Motor neuron (in vitro differentiated cells): ENCODE results near the gene SHISA4. TPM values are rescaled to one million over a fixed set of nuclear protein-coding genes. Genes with fewer than 3 reads are reported as not detected.
"Not testable (repeated sequence)": the region's sequence is repeated elsewhere in the genome, so short reads cannot be mapped to it uniquely, and the experiment has no call there.

Experiments used
- ATAC-seq, 8 experiments: fragments of 200-7000 bp; cut with Tn5 transposase; replicated peaks in 6 of 8; 2 replicates each; pipeline ENCODE4 v1.8.0; 2021; ENCODE audit warnings: mild to moderate bottlenecking in 8 of 8, moderate library complexity in 8 of 8
- H3K27ac ChIP-seq, 2 donors: fragments of 250-450 bp; sonication (Bioruptor Pico); 2 replicates each; pipeline ENCODE4 v1.9.0; 2021; ENCODE audit warnings: antibody characterized with exemption in 2 of 2, mild to moderate bottlenecking in 2 of 2, moderate library complexity in 1 of 2
- H3K4me1 ChIP-seq, 2 donors: fragments of 250-450 bp; sonication (Bioruptor Pico); replicated peaks in 1 of 2; 2 replicates each; pipeline ENCODE4 v1.6.1; 2021; ENCODE audit warnings: antibody characterized with exemption in 2 of 2, mild to moderate bottlenecking in 2 of 2, moderate library complexity in 1 of 2
- H3K4me3 ChIP-seq, 5 donors: fragments of 250-450 bp; sonication (Bioruptor Pico); 2 replicates each; pipeline ENCODE4 v1.9.0; 2021; ENCODE audit warnings: antibody characterized with exemption in 5 of 5, mild to moderate bottlenecking in 5 of 5, moderate library complexity in 4 of 5
- WGBS, 10 experiments: fragments of 450-650 bp; shearing (Covaris generic); methylation state at CpG; one replicate each; pipeline ENCODE4 v1.0.0; 2022; 5-methylcytosine and 5-hydroxymethylcytosine counted together
- in situ Hi-C, 9 experiments: fragments of 400-800 bp; cut with MboI; loops; one replicate each; pipeline ENCODE4 v1.15.0; 2021; ENCODE audit warnings: low sequenced_read_pairs in 9 of 9, low pct_unique_long_range_greater_than_20kb in 2 of 9; ENCODE audit not compliant: unreplicated experiment in 9 of 9
- total RNA-seq, 8 experiments: library from RNA; unstranded; fragments of 300-600 nt; gene quantifications; 2 replicates each; pipeline versions ENCODE4 v1.2.3 to v1.2.4, GENCODE V29; 2022

SHISA4 gene
- 10 to 100 TPM in 3 of 8 experiments, 1 to 10 TPM in 5; 3.4 to 26.9 (median 7.6) TPM for total RNA-seq

DNA sequence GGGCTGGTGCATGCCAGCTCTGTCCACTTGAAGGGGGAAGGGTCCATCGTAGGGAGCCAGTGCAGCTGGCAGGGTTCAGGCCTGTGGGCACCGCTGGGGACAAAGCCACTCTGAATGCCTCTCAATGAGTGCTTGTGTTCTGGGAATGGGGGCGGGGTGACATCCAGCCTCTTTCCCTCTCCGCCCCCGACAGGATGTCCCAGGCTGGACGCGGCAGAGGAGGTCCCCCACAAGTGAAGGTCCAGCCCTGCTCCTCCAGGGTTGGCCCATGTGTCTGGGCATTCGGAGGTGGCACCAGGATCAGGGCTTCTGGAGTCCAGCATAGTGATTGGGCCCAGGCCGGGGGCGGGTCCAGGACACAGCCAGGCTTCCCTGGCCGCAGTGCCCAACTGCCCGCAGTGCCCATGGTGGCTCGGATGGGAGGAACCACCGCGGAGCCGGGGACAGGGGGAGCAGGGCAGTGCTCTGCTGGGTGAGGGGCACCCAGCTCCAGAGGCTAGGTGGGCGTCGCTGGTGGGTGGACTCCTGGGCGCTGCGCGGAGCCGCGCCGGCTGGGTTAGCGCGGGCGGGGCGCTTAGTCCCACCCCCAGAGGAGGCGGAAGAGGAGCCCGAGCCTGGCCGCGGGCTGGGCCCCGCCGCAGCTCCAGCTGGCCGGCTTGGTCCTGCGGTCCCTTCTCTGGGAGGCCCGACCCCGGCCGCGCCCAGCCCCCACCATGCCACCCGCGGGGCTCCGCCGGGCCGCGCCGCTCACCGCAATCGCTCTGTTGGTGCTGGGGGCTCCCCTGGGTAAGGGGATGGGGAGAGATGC, at the start of gene SHISA4:
Gene SHISA4, plus strand, starts transcription at position 617 of the 808 bp plus-strand sequence. Its CDS starts 97 bp downstream, at position 714.
- 9 to 60% (median 39%) methylated on average over 1 to 9 of the region's 49 CpGs; no CpG with 5 or more reads in 4 of the 10 experiments for WGBS, 10 experiments
- H3K4me1 ChIP-seq, result peaks cover 0 to 10% of the 10 kb centered on the region in 2 donors
- in situ Hi-C loops, result loop anchor here in 5 of 9 experiments (25.0 kb wide), 3 partner anchors 99 to 249 kb away; partner anchors contain the start of genes ARL8A (in 4 of the 5), GPR37L1 (in 1 of the 5) and RNPEP (in 1 of the 5)
- ATAC-seq, result peak; percentile 78 to 87 (median 84)
- no peak within 1 kb of the TSS for H3K27ac ChIP-seq
- peak within 1 kb of the TSS; percentile 23 to 42 (median 40) for H3K4me3 ChIP-seq

DNA sequence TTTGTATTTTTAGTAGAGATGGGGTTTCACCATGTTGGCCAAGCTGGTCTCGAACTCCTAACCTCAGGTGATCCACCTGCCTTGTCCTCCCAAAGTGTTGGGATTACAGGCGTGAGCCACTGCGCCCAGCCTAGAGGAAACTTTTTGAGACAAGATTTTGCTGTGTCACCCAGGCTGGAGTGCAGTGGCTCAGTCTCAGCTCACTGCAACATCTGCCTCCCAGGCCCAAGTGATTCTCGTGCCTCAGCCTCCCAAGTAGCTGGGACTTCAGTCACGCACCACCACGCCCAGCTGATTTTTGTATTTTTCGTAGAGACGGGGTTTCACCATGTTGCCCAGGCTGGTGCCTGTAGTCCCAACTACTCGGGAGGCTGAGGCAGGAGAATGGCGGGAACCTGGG, 49.6 kb upstream of the SHISA4 start:
- in situ Hi-C loops, H3K4me3 ChIP-seq, ATAC-seq, H3K27ac ChIP-seq, H3K4me1 ChIP-seq: not testable (repeated sequence)
- WGBS, 10 experiments, result 80 to 100% (median 93%) methylated on average over 1 to 8 of the region's 10 CpGs; no CpG with 5 or more reads in 3 of the 10 experiments

GRCh38 chr1:201840055-201840454, 48.6 kb upstream of the SHISA4 start:
- peak in 1 of 8 experiments; percentile 23 for ATAC-seq
- WGBS, 10 experiments, result 83 to 100% (median 97%) methylated on average over 1 to 4 of the region's 4 CpGs; no CpG with 5 or more reads in 2 of the 10 experiments
- in situ Hi-C loops, result no loop called here
- Histone ChIP-seq H3K4me1 (no peaks in the 10 kb centered on the region), H3K27ac (no peak overlapping the region), H3K4me3 (no peak overlapping the region)

DNA sequence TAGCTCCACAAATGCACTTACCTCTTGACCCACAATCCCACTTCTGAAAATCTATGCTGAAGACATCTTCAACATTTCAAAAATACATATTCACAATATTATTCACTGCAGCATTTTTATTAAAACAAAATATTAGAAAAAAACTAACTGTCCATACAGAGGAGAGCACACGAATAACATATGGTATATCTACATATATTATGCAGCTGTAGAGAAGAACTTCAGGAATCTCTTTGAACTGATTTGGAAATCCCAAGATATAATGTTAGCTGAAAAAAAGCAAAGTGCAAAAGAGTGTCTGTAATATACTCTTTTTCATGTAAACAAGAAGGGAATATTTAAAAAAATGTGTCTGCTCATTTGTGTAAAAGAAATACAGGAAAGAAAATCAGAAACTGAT, 48.2 kb upstream of the SHISA4 start:
- ATAC-seq, result peak in 3 of 8 experiments; percentile 44 to 87 (median 64)
- Histone ChIP-seq H3K4me3 (no peak overlapping the region), H3K4me1 (no peaks in the 10 kb centered on the region), H3K27ac (no peak overlapping the region)
- 0 to 100% (median 73%) methylated on average over 1 of the region's 1 CpG; no CpG with 5 or more reads in 1 of the 10 experiments for WGBS, 10 experiments
- in situ Hi-C loops, result no loop called here

- no peak for ATAC-seq
- H3K4me1 ChIP-seq, result no peaks in the 10 kb centered on the region
- in situ Hi-C loops, result no loop called here
- no peak overlapping the region for H3K4me3 ChIP-seq
- 50 to 100% (median 93%) methylated on average over 1 to 2 of the region's 2 CpGs for WGBS, 10 experiments
- no peak overlapping the region for H3K27ac ChIP-seq
These were observed 47.3 kb upstream of the SHISA4 start for GRCh38 chr1:201841265-201841912.

DNA sequence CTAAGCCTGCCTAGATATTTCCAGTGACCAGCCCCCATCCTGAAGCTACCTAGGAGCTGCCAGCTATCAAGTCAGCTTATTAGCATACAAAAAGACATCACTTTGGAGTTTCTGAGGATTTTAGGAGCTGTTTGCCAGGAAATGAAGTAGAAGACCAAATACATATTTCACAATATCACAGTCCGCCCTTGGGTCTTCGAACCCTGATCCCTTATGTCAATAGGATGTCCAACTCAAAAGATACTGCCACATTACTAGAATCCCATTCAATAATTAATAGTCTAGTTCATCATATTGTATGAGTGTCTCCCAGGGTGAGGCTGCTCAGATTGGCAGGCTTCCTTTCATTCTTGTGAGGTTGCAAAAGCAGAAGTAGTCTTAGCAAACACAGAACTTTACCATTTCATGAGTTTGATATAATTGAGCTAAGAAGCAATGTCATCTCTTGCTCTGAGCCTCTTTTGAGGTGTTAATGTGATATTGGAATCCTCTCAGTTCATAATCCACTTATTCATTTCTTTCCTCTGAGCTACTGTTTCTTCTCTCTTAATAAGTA, 46.1 kb upstream of the SHISA4 start:
- Histone ChIP-seq H3K4me1 (no peaks in the 10 kb centered on the region), H3K4me3 (no peak overlapping the region), H3K27ac (no peak overlapping the region)
- in situ Hi-C loops, result no loop called here
- no peak for ATAC-seq
- WGBS, 10 experiments, result 83 to 100% (median 100%) methylated on average over 2 of the region's 2 CpGs; no CpG with 5 or more reads in 4 of the 10 experiments

GRCh38 chr1:201845331-201846083, 43.2 kb upstream of the SHISA4 start:
- no peak overlapping the region for H3K27ac ChIP-seq
- H3K4me1 ChIP-seq, result peaks cover 0 to 8% of the 10 kb centered on the region in 2 donors
- whole genome bisulfite sequencing, 10 experiments, result 50 to 100% (median 94%) methylated on average over 1 to 2 of the region's 2 CpGs; no CpG with 5 or more reads in 2 of the 10 experiments
- ATAC-seq, result peak in 3 of 8 experiments; percentile 52 to 66 (median 55)
- in situ Hi-C loops, result no loop called here
- no peak overlapping the region for H3K4me3 ChIP-seq

DNA sequence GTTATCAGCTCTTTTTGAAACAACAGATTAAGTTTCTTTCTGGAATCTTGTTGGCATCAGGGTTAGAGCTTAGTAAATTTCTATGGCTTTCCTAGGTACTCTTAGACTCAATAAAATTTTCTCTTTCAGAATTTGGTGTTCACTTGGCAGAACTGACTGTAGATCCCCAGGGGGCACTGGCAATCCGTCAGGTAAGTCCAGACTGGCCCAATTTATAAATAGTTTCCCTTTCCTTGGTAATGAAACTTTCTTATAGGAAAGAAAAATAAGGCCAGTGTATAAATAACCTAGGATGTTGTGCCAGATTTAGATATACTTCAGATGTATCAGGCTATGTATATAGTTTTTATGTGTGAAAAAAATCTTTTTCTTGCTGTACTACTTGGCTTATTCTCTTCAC, 41.5 kb upstream of the SHISA4 start:
- Histone ChIP-seq H3K4me1 (peaks cover 0 to 10% of the 10 kb centered on the region in 2 donors), H3K4me3 (no peak overlapping the region), H3K27ac (no peak overlapping the region)
- no peak for ATAC-seq
- 20 to 100% (median 94%) methylated on average over 1 of the region's 1 CpG for WGBS, 10 experiments
- in situ Hi-C loops, result no loop called here

- H3K4me3 ChIP-seq, result no peak overlapping the region
- ATAC-seq, result peak in 1 of 8 experiments; percentile 7
- WGBS, 10 experiments, result 83 to 100% (median 95%) methylated on average over 1 to 6 of the region's 6 CpGs; no CpG with 5 or more reads in 3 of the 10 experiments
- in situ Hi-C loops, result no loop called here
- H3K27ac ChIP-seq, result no peak overlapping the region
- H3K4me1 ChIP-seq, result peaks cover 0 to 10% of the 10 kb centered on the region in 2 donors
These were observed 40.5 kb upstream of the SHISA4 start for GRCh38 chr1:201848230-201848629.

DNA sequence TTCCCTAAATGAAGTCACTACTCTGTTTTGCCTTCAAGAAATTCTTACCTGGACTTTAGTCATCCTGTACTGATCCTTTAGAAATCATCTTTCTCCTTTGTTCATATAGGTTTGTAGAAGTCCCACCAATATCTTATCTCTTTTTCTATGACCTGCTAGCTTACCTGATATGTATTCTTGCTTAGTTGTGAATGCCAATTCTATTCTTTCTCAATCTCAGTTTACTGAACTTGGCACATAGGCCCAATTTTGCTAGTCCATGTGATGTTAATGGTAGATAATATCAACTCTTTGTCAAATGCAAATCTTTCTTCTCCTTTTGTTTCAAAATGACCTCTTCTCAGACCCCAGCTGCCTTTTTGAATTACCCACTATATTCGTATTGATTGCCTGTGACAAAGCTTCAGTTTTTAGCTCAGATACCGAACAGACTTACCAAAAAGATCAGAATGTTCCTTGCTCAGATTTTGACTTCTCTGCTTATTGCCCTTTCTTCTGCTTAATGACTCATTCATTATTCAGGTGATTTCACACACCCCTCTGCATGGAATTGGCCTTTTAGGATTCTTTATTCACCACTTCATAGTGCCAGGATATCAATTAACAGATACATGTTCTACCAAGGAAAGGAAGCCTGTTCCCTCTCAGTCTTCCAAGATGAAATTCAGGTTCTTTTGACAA, 39.2 kb upstream of the SHISA4 start:
- in situ Hi-C loops, result no loop called here
- Histone ChIP-seq H3K27ac (peak overlapping the region in 1 of 2 donors; percentile 14), H3K4me3 (no peak overlapping the region), H3K4me1 (peaks cover 0 to 10% of the 10 kb centered on the region in 2 donors)
- 33 to 83% (median 72%) methylated on average over 1 to 2 of the region's 2 CpGs for WGBS, 10 experiments
- ATAC-seq, result no peak

- Histone ChIP-seq H3K27ac (peak overlapping the region in 1 of 2 donors; percentile 14), H3K4me3 (no peak overlapping the region), H3K4me1 (peaks cover 0 to 10% of the 10 kb centered on the region in 2 donors)
- WGBS, 10 experiments, result 0 to 89% (median 44%) methylated on average over 1 of the region's 1 CpG; no CpG with 5 or more reads in 4 of the 10 experiments
- ATAC-seq, result peak in 4 of 8 experiments; percentile 22 to 82 (median 44)
- in situ Hi-C loops, result no loop called here
These were observed 38.7 kb upstream of the SHISA4 start for GRCh38 chr1:201850053-201850397.

DNA sequence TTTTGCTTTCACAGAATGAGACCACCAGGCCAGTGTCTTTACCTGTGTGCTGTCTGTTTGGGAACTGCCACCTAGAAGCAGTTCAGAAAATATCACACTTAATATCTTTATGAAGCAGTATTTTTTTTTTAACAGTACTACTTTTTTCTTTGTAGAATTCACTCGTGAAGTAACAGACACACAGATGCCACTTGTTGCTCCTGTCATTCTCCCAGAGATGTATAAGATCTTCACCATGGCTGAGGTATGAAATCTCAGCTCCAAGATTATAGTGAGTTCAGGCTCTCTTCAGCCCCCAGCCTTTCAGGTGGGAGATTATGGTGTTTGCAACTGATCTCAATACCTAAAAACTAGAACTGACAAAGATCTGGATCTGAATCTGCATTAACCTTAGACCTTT, 36.7 kb upstream of the SHISA4 start:
- in situ Hi-C loops, result no loop called here
- WGBS, 10 experiments, result 86 to 100% (median 100%) methylated on average over 1 of the region's 1 CpG
- Histone ChIP-seq H3K4me3 (no peak overlapping the region), H3K4me1 (peaks cover 0 to 10% of the 10 kb centered on the region in 2 donors), H3K27ac (no peak overlapping the region)
- ATAC-seq, result no peak
